GM10266 (cell line): ENCODE measurements around the gene TMEM165.

Experiments used
- DNase-seq: peaks from one replicate; pipeline ENCODE4 v3.0.0; 2012; ENCODE audit errors: extremely low spot score
- TF ChIP-seq, protein P1 (sequence below): IDR thresholded peaks from 2 replicates; pipeline ENCODE4 v1.5.1; 2012; ENCODE audit warnings: mild to moderate bottlenecking, low read depth; ENCODE audit not compliant: control insufficient read depth, insufficient read depth; ENCODE audit errors: missing control alignments

TMEM165 gene

DNA sequence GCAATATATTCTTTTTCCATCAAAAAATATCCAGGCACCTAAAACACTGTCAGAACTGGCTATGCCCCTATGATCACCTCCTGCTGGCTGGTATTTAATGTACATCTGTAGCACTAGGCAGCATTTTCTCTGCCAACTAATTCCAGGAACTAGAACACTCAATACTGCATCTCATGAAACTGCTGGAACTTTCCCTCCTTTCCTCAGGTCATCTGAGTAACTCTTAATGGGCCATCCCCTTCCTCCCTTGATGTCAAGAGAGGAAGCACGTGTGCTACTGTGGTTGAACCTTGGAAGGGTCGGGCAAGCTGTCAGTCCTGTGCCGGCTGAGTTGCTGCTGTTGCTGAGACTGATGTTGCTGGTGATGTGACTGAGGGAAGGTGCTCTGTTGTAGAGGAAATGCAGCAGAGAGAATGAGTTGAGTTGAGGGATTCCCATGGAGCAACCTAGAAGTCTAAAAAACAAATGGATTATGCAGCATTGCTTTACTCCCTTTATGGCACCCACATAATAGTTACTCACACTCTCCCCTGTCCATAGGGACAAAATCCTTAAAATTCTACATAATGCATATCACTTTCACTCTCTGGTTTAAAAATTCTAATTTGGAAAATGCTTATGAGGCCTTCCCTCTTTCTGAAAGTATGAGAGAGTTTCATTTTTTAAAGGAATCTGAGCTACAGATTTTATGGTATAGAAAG is 39.5 kb downstream of the TMEM165 start:
- no peak for DNase-seq
- TF ChIP-seq, protein P1, sequence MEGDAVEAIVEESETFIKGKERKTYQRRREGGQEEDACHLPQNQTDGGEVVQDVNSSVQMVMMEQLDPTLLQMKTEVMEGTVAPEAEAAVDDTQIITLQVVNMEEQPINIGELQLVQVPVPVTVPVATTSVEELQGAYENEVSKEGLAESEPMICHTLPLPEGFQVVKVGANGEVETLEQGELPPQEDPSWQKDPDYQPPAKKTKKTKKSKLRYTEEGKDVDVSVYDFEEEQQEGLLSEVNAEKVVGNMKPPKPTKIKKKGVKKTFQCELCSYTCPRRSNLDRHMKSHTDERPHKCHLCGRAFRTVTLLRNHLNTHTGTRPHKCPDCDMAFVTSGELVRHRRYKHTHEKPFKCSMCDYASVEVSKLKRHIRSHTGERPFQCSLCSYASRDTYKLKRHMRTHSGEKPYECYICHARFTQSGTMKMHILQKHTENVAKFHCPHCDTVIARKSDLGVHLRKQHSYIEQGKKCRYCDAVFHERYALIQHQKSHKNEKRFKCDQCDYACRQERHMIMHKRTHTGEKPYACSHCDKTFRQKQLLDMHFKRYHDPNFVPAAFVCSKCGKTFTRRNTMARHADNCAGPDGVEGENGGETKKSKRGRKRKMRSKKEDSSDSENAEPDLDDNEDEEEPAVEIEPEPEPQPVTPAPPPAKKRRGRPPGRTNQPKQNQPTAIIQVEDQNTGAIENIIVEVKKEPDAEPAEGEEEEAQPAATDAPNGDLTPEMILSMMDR: no peak

DNA sequence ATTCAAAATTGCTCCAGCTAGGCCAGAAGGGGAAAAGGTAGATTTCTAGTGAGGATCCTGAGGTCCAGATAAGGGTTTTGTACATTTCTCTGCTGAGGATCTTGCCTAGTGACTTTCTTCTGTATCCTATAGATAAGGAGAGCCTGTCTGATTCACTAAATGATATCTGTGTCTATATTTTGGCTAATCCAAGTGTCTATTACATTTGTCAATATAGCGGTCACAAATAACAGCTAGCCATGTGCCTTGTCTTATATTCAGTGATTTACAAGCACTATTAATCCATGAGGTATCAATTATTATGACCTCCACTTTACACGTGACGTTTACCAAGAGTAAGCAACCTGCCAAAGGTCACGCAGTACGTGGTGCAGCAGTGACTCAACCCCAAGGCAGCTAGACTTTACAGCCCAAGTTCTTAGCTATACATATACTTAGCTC is 41.6 kb downstream of the TMEM165 start:
- TF ChIP-seq, protein P1: no peak
- no peak for DNase-seq

DNA sequence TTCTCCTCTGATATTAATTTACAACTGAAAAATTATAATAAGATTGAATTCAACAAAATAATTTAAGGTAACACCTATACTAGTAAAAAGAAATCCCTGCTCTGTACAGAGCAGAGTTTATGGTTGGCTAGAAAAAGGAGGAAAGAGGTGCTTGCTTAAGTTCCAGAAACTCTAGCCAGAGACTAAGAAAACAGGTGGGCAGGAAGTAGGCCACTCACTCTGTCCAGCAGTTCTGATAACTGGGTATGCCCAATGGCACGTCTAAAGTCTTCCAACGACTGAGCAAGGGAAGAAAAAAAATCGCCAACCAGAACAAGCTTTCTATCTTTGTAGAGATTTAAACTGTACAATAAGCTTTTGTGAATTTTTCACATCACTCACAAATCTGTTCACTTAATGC is 42.1 kb downstream of the TMEM165 start:
- DNase-seq: no peak
- TF ChIP-seq, protein P1: no peak

DNA sequence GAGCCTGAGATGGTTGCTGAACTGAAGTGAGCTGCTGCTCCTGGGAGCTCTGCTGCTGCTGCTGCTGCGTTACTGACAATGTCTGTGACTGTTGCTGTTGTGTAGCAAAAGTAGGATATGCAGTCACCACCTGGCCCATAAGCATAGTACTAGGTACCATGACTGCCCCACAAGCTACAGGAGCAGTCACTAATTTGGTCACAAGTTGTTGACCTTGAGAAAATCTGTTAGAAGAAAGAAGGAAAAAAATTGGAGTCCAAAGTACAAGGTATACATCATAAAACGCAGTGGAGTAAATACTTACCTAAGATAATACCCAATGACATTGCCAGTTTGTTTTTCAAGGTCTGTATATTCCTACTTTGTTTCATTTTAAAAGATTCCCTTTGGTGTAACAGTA is 42.6 kb downstream of the TMEM165 start:
- no peak for DNase-seq
- TF ChIP-seq, protein P1: no peak

DNA sequence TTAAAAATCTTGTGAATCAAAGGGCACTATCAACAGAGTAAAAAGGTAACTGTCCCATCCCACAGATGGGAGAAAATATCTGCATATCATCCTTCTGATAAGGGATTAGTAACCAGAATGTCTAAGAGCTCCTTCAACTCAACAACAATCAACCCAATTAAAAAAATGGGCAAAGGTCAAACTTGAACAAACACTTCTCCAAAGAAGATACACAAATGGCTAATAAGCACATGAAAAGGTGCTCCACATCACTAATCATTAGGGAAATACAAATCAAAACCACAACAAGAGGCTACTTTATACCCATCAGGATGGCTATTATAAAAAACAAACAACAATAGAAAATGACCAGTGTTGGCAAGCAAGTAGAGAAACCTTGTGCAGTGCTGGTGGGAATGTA is 43.3 kb downstream of the TMEM165 start:
- no peak for DNase-seq
- TF ChIP-seq, protein P1: no peak

DNA sequence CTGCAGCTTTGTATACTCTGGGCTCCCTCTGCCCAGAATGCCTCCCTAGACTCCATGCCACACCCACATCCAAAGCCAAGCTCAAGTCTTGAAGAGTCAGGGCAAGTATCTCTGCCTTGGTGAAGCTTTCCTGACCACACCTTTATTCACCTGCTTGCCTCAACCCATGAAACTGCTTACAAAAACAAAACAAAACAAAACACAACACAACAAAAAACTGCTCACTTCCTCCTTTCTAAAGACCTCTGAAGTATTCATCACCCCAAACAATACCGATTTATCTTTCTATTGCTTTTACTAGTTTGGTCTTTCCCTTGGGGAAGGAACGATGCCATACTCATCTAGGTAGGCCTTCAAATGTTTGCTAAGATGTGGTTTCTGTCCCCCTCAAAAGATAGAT is 45.0 kb downstream of the TMEM165 start:
- DNase-seq: no peak
- TF ChIP-seq, protein P1: no peak

DNA sequence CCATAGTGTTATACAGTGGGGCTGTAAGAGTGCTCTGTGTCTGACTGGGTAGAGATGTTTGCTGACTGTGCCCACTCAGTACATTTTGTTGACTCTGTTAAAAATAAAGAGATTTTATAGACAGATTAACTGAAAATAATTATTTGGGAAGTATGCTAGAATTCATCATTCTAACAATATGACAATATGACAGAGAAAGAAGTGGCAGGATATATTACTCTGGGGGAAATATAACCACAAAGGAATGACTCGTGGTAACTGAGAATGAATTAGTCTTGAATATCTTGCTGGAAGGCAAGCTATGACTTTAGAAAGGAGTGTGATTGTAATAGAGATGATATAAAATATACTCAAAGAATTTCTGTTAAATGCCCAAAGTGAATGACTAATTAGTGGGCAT is 46.8 kb downstream of the TMEM165 start:
- TF ChIP-seq, protein P1: no peak
- no peak for DNase-seq
